ENCODE results near the gene TEX55.

DNA sequence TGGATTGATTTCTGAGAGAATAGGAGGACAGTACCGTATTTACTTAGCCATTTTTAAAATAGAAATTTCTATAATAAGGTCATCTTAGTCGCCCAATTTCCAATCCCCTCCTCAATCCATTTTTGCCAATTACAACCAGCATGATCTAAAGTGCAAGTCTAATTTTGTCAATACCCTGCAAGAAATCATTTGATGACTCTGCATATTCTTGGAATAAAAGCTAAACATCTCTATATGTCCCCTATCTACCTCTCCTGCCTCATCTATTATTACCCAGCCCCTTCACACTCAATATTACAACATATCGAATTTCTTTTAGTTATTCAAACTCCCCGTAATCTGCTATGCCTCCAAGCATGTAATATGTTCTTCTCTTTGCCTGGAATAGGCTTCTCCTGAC, 41.9 kb upstream of the TEX55 start:
- TF ChIP-seq, protein P1, sequence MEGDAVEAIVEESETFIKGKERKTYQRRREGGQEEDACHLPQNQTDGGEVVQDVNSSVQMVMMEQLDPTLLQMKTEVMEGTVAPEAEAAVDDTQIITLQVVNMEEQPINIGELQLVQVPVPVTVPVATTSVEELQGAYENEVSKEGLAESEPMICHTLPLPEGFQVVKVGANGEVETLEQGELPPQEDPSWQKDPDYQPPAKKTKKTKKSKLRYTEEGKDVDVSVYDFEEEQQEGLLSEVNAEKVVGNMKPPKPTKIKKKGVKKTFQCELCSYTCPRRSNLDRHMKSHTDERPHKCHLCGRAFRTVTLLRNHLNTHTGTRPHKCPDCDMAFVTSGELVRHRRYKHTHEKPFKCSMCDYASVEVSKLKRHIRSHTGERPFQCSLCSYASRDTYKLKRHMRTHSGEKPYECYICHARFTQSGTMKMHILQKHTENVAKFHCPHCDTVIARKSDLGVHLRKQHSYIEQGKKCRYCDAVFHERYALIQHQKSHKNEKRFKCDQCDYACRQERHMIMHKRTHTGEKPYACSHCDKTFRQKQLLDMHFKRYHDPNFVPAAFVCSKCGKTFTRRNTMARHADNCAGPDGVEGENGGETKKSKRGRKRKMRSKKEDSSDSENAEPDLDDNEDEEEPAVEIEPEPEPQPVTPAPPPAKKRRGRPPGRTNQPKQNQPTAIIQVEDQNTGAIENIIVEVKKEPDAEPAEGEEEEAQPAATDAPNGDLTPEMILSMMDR (conservative IDR thresholded peaks at IDR 0.05; ENCODE audit: low read depth in 2 of 2), result no peak
- TF ChIP-seq EZH2 (IDR thresholded peaks at IDR 0.05; ENCODE audit: low read depth, unreplicated experiment) (no peak), EZH2phosphoT487 (IDR thresholded peaks at IDR 0.05; ENCODE audit: unreplicated experiment) (no peak), POLR2AphosphoS5 (IDR thresholded peaks at IDR 0.05; ENCODE audit: low read depth) (no peak)

Measured in GM23338 (cell line).